PFSK-1 (cell line): ENCODE data around the gene PFDN1.

ENCODE experiments used
- FOXP2 ChIP-seq: optimal IDR thresholded peaks from 2 replicates; pipeline ENCODE3; 2011; ENCODE audit warnings: borderline replicate concordance, control low read depth, inconsistent platforms; ENCODE audit not compliant: insufficient read depth; ENCODE audit errors: extremely low read length, extremely low read depth
- POLR2AphosphoS5 ChIP-seq: IDR thresholded peaks from 2 replicates; pipeline ENCODE4 v1.6.1; 2012; ENCODE audit warnings: low read depth, mild to moderate bottlenecking, control low read depth, low read length, moderate library complexity
- REST ChIP-seq, 2 experiments: IDR thresholded peaks; 2 replicates each; pipeline versions ENCODE4 v1.6.1 to v1.8.0; 2011 to 2012; ENCODE audit warnings: low read depth in 2 of 2, low read length in 2 of 2, control low read depth in 1 of 2, inconsistent platforms in 1 of 2, mild to moderate bottlenecking in 1 of 2, moderate library complexity in 1 of 2; ENCODE audit not compliant: insufficient read depth in 1 of 2
- SIN3A ChIP-seq: IDR thresholded peaks from 2 replicates; pipeline ENCODE4 v1.6.1; 2012; ENCODE audit warnings: mild to moderate bottlenecking, low read length, moderate library complexity, borderline replicate concordance; ENCODE audit not compliant: insufficient read depth
- TAF1 ChIP-seq: IDR thresholded peaks from 2 replicates; pipeline ENCODE4 v1.6.1; 2012; ENCODE audit warnings: low read length, control low read depth, borderline replicate concordance; ENCODE audit not compliant: insufficient read depth

PFDN1 gene

GRCh38 chr5:140217299-140218026, 85.4 kb downstream of the PFDN1 start:
- TF ChIP-seq SIN3A, result no peak
- TF ChIP-seq FOXP2, result no peak
- no peak for TF ChIP-seq TAF1
- TF ChIP-seq REST (IDR thresholded peaks at IDR 0.05; ENCODE audit: insufficient read depth in 1 of 2, low read depth in 2 of 2, low read length in 2 of 2), result no peak
- no peak for TF ChIP-seq POLR2AphosphoS5

GRCh38 chr5:140216478-140217074, 86.3 kb downstream of the PFDN1 start:
- no peak for TF ChIP-seq REST (IDR thresholded peaks at IDR 0.05; ENCODE audit: insufficient read depth in 1 of 2, low read depth in 2 of 2, low read length in 2 of 2)
- TF ChIP-seq FOXP2, result no peak
- TF ChIP-seq SIN3A, result no peak
- TF ChIP-seq POLR2AphosphoS5, result no peak
- no peak for TF ChIP-seq TAF1

GRCh38 chr5:140215276-140215675, 87.6 kb downstream of the PFDN1 start:
- TF ChIP-seq FOXP2 (no peak), SIN3A (no peak), REST (IDR thresholded peaks at IDR 0.05; ENCODE audit: insufficient read depth in 1 of 2, low read depth in 2 of 2, low read length in 2 of 2) (no peak), POLR2AphosphoS5 (no peak), TAF1 (no peak)

- TF ChIP-seq SIN3A (no peak), TAF1 (no peak), REST (IDR thresholded peaks at IDR 0.05; ENCODE audit: insufficient read depth in 1 of 2, low read depth in 2 of 2, low read length in 2 of 2) (no peak), FOXP2 (no peak), POLR2AphosphoS5 (no peak)
These were observed 88.1 kb downstream of the PFDN1 start for GRCh38 chr5:140214831-140215230.
